RWPE1 (cell line): Measurements from ENCODE around the gene GPRC5D.

Experiments
- CTCF ChIA-PET: fragments of 350-600 bp; sonication (Branson Sonifier 250); formaldehyde crosslinking; extraction: SDS; loops from one replicate; lab custom pipeline; 2021; lab: Yijun Ruan, JAX
- POLR2A ChIA-PET: fragments of 400-600 bp; formaldehyde crosslinking; extraction: SDS; loops from one replicate; lab custom pipeline; 2020; ENCODE audit warnings: antibody characterized with exemption; ENCODE audit not compliant: low non-redundant PET; lab: Yijun Ruan, JAX
- DNase-seq: peaks from one replicate; pipeline ENCODE4 v3.0.0; 2012; ENCODE audit warnings: low spot score
- H3K27ac ChIP-seq: fragments of 450-650 bp; 2 replicates; pipeline ENCODE4 v1.5.1; 2017
- TF ChIP-seq, protein P1 (sequence below): fragments of 450-650 bp; conservative IDR thresholded peaks from 2 replicates; pipeline ENCODE4 v1.5.1; 2017; ENCODE audit warnings: low read depth, mild to moderate bottlenecking

Gene GPRC5D

DNA sequence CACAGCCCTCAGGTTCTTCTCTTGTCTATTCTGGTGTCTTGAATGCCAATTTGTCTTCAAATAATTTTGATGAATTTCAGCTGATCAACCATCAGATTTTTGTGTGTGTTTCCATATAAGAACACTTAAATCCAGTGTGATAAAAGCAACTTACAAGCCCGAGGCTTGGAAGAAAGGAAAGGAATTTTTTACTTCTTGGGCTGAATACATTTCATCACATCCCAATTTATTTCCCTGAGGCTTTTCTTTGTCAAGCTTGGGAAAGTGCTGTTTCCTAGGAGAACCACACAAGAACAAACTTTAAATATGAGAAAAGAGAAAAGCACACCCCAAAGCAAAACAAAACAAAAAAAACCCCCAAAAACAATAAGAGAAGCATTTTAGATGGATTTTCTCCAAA, 26.6 kb downstream of the GPRC5D start:
- POLR2A ChIA-PET: no interaction called here
- CTCF ChIA-PET: interaction anchor here (0.6 kb wide), 1 partner anchor 287 kb away, joined by 4 read pairs; no protein-coding TSS in a partner anchor
- DNase-seq: no peak
- H3K27ac ChIP-seq: no peak overlapping the region
- TF ChIP-seq, protein P1, sequence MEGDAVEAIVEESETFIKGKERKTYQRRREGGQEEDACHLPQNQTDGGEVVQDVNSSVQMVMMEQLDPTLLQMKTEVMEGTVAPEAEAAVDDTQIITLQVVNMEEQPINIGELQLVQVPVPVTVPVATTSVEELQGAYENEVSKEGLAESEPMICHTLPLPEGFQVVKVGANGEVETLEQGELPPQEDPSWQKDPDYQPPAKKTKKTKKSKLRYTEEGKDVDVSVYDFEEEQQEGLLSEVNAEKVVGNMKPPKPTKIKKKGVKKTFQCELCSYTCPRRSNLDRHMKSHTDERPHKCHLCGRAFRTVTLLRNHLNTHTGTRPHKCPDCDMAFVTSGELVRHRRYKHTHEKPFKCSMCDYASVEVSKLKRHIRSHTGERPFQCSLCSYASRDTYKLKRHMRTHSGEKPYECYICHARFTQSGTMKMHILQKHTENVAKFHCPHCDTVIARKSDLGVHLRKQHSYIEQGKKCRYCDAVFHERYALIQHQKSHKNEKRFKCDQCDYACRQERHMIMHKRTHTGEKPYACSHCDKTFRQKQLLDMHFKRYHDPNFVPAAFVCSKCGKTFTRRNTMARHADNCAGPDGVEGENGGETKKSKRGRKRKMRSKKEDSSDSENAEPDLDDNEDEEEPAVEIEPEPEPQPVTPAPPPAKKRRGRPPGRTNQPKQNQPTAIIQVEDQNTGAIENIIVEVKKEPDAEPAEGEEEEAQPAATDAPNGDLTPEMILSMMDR: no peak

DNA sequence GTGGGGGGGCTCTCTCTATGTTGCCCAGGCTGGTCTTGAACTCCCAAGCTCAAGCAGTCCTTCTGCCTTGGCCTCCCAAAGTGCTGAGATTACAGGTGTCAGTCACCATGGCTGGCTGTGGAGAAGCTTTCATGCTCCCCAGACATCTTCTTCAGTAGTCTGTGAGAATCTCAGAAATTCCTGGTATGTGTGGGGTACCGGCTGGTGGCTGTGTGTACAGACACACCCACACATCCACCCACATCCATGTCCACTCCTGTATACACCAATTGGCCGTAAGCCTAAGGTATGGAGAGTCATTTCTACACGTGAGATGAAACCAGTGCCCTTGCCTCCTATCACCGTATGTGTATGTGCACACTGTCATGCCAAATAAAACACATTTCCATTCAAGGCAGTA, 27.8 kb downstream of the GPRC5D start:
- CTCF ChIA-PET: no interaction called here
- POLR2A ChIA-PET: interaction anchor here (0.6 kb wide), 1 partner anchor 24 kb away, joined by 5 read pairs; no protein-coding TSS in a partner anchor
- DNase-seq: no peak
- TF ChIP-seq, protein P1: no peak
- H3K27ac ChIP-seq: no peak overlapping the region

DNA sequence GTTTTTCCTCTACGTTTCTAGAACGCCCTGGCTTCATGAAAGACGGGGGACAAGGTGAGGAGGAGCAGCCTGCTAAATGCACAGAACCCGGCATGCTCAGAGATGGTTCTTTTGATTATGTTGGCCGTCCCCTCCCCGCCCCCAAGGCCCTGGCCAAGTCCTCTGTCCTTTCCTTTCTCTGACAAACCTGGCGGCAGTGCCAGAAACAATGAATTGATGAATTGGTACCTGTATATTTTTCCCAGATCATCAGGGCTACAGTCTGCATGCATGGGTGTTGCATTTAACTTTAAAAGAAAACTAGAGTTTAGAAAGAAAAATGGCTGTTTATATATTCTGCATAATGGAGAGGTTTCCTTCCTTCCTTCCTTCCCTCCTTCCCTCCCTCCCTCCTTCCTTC, 29.0 kb downstream of the GPRC5D start:
- ChIA-PET POLR2A (no interaction called here), CTCF (no interaction called here)
- no peak overlapping the region for H3K27ac ChIP-seq
- no peak for DNase-seq
- TF ChIP-seq, protein P1: no peak

DNA sequence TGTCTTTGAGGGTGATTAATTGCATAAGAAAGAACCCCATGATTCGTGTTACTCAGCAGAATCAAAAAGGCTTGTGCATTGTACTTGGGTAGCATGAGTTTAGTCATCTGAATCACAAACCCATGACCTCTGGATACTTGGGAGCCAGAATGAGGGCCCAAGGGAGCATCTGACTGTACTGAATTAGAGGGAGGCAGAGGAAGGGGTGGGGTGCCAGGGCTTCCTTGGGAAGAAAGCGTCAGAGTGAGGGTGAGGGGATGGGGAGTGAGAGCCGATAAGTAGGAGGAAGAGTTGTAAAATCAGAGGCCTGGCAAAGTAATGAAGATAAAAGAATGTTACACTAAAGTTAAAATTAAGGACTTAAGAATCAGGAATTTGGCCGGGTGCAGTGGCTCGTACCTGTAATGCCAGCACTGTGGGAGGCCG, 29.8 kb downstream of the GPRC5D start:
- no peak overlapping the region for H3K27ac ChIP-seq
- ChIA-PET CTCF (interaction anchor here (1.0 kb wide), 1 partner anchor 133 kb away, joined by 4 read pairs; no protein-coding TSS in a partner anchor), POLR2A (no interaction called here)
- TF ChIP-seq, protein P1: no peak
- no peak for DNase-seq

DNA sequence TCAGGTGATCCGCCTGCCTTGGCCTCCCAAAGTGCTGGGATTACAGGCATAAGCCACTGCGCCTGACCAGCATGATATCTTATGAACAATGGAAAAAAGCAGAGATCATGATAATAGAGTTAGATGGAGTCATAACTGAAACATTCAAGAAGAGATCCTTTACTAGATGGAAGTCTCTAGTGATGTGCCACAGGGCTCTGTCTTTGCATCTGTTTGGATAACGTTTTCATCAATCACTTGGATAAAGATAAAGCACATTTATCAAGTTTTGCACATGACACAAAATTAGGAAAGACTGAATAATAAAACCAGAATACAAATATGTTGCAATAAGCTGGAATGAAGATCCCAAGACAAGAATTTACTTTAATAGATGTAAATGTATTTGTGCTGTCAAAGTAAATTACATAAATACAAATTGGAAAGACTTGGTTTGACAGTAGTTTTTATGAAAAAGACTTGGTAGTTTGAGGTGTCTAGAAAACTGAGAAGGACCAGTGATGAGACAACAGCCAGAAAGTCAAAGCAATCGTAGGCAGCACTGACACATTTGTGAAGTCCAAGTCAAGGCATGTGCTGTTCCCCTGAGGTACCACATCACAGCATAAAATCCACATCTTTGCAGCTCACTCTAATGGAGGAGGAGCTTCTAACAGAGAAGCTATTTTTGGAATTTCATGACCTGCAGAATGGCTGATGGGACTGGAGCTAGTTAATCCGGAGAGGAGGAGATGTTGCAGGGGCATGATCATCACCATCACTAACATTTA, 32.1 kb downstream of the GPRC5D start:
- ChIA-PET POLR2A (no interaction called here), CTCF (interaction anchor here (0.6 to 0.7 kb wide), 2 partner anchors 64 to 71 kb away, joined by 5 read pairs; no protein-coding TSS in a partner anchor)
- TF ChIP-seq, protein P1: no peak
- no peak for DNase-seq
- no peak overlapping the region for H3K27ac ChIP-seq

DNA sequence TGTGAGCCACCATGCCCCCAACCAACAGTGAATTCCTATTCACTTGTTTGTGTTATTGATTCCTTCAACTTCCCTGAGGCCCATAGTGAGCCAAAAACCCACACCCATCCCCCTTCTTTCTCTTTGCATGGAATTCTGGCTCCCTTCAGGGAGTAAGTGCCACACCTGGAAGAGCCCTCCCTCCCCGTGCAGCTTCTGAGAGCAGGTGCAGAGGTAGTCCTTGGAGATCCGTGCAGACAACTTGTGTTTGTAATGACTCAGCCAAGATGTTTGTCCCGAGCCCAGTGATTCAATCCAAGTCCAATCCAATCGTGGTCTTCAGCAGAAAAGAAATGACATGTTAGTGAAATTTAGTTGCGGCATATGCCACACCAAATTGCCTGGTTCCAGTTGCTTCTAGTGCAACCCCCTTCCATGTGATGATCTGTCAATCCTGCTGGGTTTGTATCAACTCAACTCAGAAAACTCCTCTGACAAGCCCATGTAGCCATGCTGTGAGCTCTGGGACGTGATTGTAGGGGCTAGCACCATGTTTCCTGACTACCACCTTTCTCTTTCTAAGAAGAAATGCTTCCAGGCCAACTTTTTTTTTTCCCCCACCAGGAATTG, 33.1 kb downstream of the GPRC5D start:
- ChIA-PET POLR2A (no interaction called here), CTCF (interaction anchor here (0.7 kb wide), 1 partner anchor 18 kb away, joined by 4 read pairs; no protein-coding TSS in a partner anchor)
- DNase-seq: no peak
- no peak overlapping the region for H3K27ac ChIP-seq
- TF ChIP-seq, protein P1: no peak
